SK-N-DZ (cell line): Measurements from ENCODE around the gene NSF.
"Not testable (repeated sequence)": the region's sequence is repeated elsewhere in the genome, so short reads cannot be mapped to it uniquely, and the experiment has no call there.

Experiments
- DNase-seq: peaks from one replicate; pipeline ENCODE4 v3.0.0-alpha.2; 2015; ENCODE audit warnings: low spot score

The NSF gene

GRCh38 chr17:46773676-46774075 lies 183.2 kb downstream of the NSF start:
- no peak for DNase-seq

- no peak for DNase-seq
Observed at GRCh38 chr17:46774108-46774737, 183.8 kb downstream of the NSF start.

GRCh38 chr17:46776298-46777005 lies 186.0 kb downstream of the NSF start:
- no peak for DNase-seq

- peak; percentile 58 for DNase-seq
Observed at GRCh38 chr17:46777943-46778915, 187.8 kb downstream of the NSF start.

DNA sequence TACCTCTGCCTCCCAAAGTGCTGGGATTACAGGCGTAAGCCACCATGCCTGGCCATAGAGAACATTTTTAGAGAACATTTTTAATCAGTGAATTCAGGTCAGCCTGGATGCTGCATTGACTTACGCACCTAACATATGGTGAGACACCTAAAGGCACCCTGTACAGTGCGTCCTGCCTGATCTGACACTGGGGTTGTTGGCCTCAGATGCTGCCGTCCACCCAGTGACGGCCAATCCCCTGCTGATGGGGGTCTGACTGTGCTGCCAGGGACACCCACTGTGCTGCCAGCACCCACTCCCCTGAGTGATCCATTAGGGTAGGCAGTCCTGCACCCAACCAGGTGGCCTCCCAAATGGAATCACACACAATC lies 189.5 kb downstream of the NSF start:
- no peak for DNase-seq

DNA sequence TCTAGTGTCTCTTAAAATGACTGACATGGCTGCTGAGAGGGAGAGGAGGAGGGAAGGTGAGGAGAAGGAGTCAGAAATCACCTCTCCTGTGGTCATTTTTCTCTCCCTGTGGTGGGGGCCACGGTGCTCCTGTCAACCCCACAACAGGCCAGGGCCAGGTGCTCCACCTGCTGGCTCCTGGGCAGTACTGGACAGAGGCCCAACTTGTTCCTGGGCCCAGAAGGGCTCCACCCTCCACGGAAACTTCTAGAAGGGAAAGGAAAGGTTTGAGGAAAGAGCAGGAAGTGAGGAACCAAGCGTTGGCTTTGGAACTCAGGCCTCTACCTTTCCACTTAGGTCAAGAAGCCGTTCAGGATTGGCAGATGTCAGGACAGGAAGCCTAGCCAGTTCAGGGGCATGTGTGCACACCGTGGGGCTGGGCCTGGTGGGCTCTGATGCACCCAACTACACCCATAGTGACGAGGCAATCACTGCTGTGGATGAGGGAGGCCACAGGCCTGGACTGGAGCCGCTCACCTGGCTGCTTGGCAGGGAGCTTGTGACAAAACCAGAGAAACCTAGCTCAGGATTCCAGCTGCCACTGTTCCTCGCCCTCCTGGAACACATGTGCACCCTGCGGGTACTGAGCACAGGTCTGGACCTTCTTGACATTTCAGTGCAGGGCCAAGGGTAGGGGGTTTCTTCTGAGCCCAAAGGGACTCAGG lies 191.9 kb downstream of the NSF start:
- peak; percentile 46 for DNase-seq

GRCh38 chr17:46783031-46783593 lies 192.6 kb downstream of the NSF start:
- no peak for DNase-seq

GRCh38 chr17:46785696-46786095 lies 195.2 kb downstream of the NSF start:
- DNase-seq = no peak

GRCh38 chr17:46787478-46787877 lies 197.0 kb downstream of the NSF start:
- DNase-seq = no peak

DNA sequence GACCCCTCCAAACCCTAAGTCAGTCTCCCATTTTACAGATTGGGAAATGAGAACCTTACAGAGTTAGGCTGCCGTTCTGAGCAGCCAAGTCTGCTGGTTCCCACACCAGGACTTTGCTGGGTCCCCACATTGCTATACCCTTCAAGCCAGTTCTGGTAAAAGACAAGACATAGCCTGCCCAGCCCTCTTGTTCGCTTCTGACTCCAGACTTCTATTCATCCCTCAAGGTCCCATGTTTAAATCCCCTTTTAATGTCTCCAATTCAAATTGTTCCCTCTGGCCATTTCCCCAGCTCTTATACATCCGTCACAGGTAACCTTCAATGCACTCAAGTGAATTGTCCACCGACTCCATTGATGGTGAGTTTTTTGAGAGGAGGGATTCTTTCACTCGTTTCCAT lies 197.8 kb downstream of the NSF start:
- no peak for DNase-seq

- DNase-seq = no peak
Observed at GRCh38 chr17:46788796-46789195, 198.3 kb downstream of the NSF start.

DNA sequence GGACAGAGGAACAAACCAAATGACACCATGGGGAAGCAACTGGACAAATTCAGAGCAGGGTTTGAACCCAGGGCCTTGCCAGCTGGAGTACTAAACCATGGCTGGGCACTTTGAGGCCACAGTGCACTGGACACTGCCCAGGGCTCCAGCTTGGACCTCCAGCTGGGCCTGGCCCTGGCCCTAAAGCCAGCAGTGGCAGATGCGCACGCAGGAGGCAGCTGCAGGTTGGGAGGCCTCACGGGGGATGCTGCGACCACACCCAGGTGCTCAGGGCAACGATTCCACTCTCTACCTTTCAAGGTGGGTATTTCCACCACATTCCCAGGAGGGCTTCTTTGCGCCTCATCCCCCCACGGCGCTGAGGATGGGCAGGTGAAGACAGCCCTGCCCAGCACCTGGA lies 199.1 kb downstream of the NSF start:
- DNase-seq = no peak

GRCh38 chr17:46790216-46790615 lies 199.7 kb downstream of the NSF start:
- no peak for DNase-seq

DNA sequence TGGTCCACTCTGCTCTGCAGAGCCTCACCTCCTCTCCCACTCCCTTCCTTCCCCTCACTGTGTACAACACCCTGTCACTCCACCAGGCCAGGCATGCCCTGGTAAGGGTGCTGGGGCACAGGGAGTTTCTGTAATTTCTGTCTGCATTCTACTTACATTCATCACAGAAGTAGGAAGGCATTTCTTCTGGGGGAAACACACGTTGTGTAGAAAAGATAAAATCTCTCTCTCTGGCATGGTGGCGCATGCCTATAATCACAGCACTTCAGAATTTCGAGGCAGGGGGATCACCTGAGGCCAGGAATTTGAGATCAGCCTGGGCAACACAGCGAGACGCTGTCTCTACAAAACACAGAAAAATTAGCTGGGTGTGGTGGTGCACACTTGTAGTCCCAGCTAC lies 201.1 kb downstream of the NSF start:
- no peak for DNase-seq

- DNase-seq = no peak
Observed at GRCh38 chr17:46792071-46792470, 201.6 kb downstream of the NSF start.

DNA sequence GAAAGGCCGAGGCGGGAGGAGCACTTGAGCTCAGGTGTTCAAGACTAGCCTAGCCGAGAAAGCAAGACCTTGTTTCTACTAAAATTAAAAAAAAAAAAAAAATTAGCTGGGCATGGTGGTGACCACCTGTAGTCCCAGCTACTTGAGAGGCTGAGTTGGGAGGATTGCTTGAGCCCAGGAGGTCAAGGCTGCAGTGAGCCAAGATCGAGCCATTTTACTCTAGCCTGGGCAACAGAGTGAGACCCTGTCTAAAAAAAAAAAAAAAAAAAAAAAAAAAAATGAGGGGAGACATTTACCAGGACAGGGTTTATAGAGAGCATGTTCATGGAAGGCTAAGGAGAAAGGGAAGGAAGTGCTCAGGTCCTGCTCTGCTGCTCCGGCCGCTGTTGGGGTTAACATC lies 202.6 kb downstream of the NSF start:
- not testable (repeated sequence) for DNase-seq

DNA sequence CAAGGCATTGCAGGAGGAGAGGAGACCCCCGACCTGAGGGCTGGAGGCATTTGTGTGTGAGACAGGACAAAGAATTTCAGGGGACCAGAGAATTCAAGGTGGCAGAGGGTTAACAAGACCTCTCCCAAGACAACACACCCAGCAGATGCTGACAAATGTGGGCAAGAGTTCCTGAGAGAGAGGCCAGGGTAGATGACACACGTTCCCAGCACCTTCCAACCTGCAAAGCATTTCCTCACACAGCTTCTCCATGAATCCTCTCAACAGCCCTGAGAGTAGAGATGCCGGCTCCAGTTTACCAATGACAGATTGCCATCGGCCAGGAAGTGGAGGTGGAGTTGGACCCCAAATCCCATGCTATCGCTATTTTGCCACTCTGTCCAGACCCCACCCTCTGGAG lies 203.1 kb downstream of the NSF start:
- DNase-seq = no peak

- DNase-seq = no peak
Observed at GRCh38 chr17:46794318-46794717, 203.8 kb downstream of the NSF start.

GRCh38 chr17:46795379-46795952 lies 205.0 kb downstream of the NSF start:
- no peak for DNase-seq

GRCh38 chr17:46796084-46796483 lies 205.6 kb downstream of the NSF start:
- no peak for DNase-seq

DNA sequence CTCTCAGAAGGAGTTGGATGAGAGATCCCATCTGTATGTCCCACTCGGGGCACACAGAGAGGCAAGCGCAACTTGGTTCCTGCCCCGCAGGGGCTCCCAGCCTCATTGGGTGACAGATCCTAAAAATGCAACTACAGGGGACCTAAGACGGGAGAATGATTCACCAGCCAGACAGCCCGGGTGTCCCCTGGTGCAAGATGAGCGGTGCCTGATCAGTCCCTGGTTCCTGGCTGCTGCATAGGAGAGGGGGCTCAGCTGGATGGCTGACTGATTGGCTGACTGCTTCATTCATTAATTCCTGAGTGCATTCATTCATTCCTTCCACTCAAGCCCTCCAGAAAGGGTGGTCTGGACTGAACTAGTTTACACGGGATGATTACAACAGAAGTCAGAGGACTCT lies 206.1 kb downstream of the NSF start:
- no peak for DNase-seq
